H1 (cell line): ENCODE measurements around the gene MAPK8IP1. TPM values are rescaled to one million over a fixed set of nuclear protein-coding genes. Genes with fewer than 3 reads are reported as not detected.

Experiments
- ATF2 ChIP-seq: IDR thresholded peaks from 2 replicates; pipeline ENCODE4 v1.6.1; 2012; ENCODE audit warnings: low read length, inconsistent platforms
- BRCA1 ChIP-seq: IDR thresholded peaks from 2 replicates; pipeline ENCODE4 v1.6.1; 2012; ENCODE audit warnings: low read depth, low read length, improper control_type of control experiment
- CBX8 ChIP-seq: fragments of 300-800, 300-1000 bp; sonication (generic); IDR thresholded peaks from 2 replicates; pipeline ENCODE4 v1.7.1; 2016; ENCODE audit warnings: low read depth, low read length, borderline replicate concordance
- CHD7 ChIP-seq: fragments of 300-600 bp; sonication (generic); IDR thresholded peaks from 2 replicates; pipeline ENCODE4 v1.7.1; 2012; ENCODE audit warnings: low read length, moderate library complexity, mild to moderate bottlenecking, inconsistent platforms; ENCODE audit not compliant: insufficient replicate concordance
- FOSL1 ChIP-seq: IDR thresholded peaks from 2 replicates; pipeline ENCODE4 v1.6.1; 2011; ENCODE audit warnings: mild to moderate bottlenecking, low read depth, low read length, moderate library complexity; ENCODE audit not compliant: insufficient read depth
- JUND ChIP-seq: IDR thresholded peaks from 2 replicates; pipeline ENCODE4 v1.6.1; 2011; ENCODE audit warnings: mild to moderate bottlenecking, improper control_type of control experiment, low read length
- MAFK ChIP-seq: IDR thresholded peaks from 2 replicates; pipeline ENCODE4 v1.6.1; 2012; ENCODE audit warnings: low read depth, mild to moderate bottlenecking, improper control_type of control experiment, low read length
- RXRA ChIP-seq: IDR thresholded peaks from 2 replicates; pipeline ENCODE4 v1.6.1; 2011; ENCODE audit warnings: low read depth, mild to moderate bottlenecking, low read length, moderate library complexity; ENCODE audit not compliant: insufficient read depth
- SIRT6 ChIP-seq: IDR thresholded peaks from one replicate; pipeline ENCODE4 v1.7.1; 2012; ENCODE audit warnings: low read length, inconsistent platforms
- TCF12 ChIP-seq: IDR thresholded peaks from 2 replicates; pipeline ENCODE4 v1.6.1; 2011; ENCODE audit warnings: low read depth, mild to moderate bottlenecking, low read length
- TEAD4 ChIP-seq: IDR thresholded peaks from 2 replicates; pipeline ENCODE4 v1.6.1; 2012; ENCODE audit warnings: low read depth, low read length, inconsistent platforms, mixed read lengths
- polyA plus RNA-seq, 7 experiments: library from polyadenylated mRNA; depleted of rRNA in 3 of 7; stranded (reverse) in 5 of 7; unstranded in 2 of 7; fragments of >200 nt in 5 of 7; fragments of 200-250 nt in 2 of 7; gene quantifications; 1 replicate in 5 of 7; 2 replicates in 1 of 7; 4 replicates in 1 of 7; pipeline versions ENCODE4 v1.2.1 to v1.2.3, GENCODE V29; 2011 to 2013; ENCODE audit warnings: missing spikeins in 2 of 7, mixed read lengths in 2 of 7
- total RNA-seq: library from RNA; stranded (reverse); fragmentation: NEBNext Ultra II Directional; extraction: Animal tissue kit (Norgen Biotek cat#: 25700); gene quantifications from 2 replicates; pipeline ENCODE4 v1.2.1, GENCODE V29; 2021

MAPK8IP1 gene
- total and polyA plus RNA-seq, 2 of the 8 experiments (the other 6 are each of a cell fraction or from before 2014, with no cell fraction given) = 32.4 to 40.1 TPM

GRCh38 chr11:45939836-45940235 is 54.4 kb downstream of the MAPK8IP1 start (continued):
- TF ChIP-seq CHD7 (no peak), FOSL1 (no peak), RXRA (no peak), ATF2 (no peak), MAFK (no peak), CBX8 (no peak), SIRT6 (no peak), JUND (no peak), TCF12 (no peak), TEAD4 (no peak), BRCA1 (no peak)
